Chondrocyte (in vitro differentiated cells): ENCODE data around the gene RHOD. TPM values are rescaled to one million over a fixed set of nuclear protein-coding genes. Genes with fewer than 3 reads are reported as not detected.
A peak's percentile ranks its signal among the peaks of the same experiment; 100 is the strongest.

Source experiments
- DNase-seq: peaks from one replicate; pipeline ENCODE4 v3.0.0; 2021; ENCODE audit warnings: mixed read lengths, low spot score
- H3K27ac Mint-ChIP-seq: one replicate; pipeline ENCODE4 v1.8.0; 2021; ENCODE audit warnings: mild to moderate bottlenecking, moderate library complexity, mixed read lengths; ENCODE audit not compliant: unreplicated experiment
- H3K27me3 Mint-ChIP-seq: 2 replicates; pipeline ENCODE4 v1.8.0; 2021; ENCODE audit warnings: low read depth, mixed read lengths
- H3K36me3 Mint-ChIP-seq: 2 replicates; pipeline ENCODE4 v1.8.0; 2021; ENCODE audit warnings: low read depth, mixed read lengths
- H3K4me1 Mint-ChIP-seq: 2 replicates; pipeline ENCODE4 v1.8.0; 2021; ENCODE audit warnings: low read depth, mild to moderate bottlenecking, mixed read lengths
- H3K4me3 Mint-ChIP-seq: one replicate; pipeline ENCODE4 v1.8.0; 2021; ENCODE audit warnings: mild to moderate bottlenecking, moderate library complexity, mixed read lengths; ENCODE audit not compliant: unreplicated experiment
- H3K9me3 Mint-ChIP-seq: 2 replicates; pipeline ENCODE4 v1.8.0; 2021; ENCODE audit warnings: low read depth, mixed read lengths
- CTCF ChIP-seq: fragments of 200-600 bp; sonication (generic); IDR thresholded peaks from 2 replicates; pipeline ENCODE4 v1.5.0; 2021; ENCODE audit warnings: antibody characterized with exemption, mild to moderate bottlenecking, moderate library complexity
- total RNA-seq: library from RNA; stranded (reverse); gene quantifications from 3 replicates; pipeline ENCODE4 v1.2.1, GENCODE V29; 2021

The RHOD gene
- total RNA-seq, 1 donor from 2014 or later = 26.0 TPM

- no peak for DNase-seq
- no peak for TF ChIP-seq CTCF
- H3K27me3 Mint-ChIP-seq = no peaks in the 10 kb centered on the region
- H3K4me1 Mint-ChIP-seq = peaks cover 28% of the 10 kb centered on the region
- H3K4me3 Mint-ChIP-seq = no peak overlapping the region
- H3K36me3 Mint-ChIP-seq = peaks cover 3% of the 10 kb centered on the region
- H3K27ac Mint-ChIP-seq = peak overlapping the region; percentile 45
- H3K9me3 Mint-ChIP-seq = no peaks in the 10 kb centered on the region
These were observed 12.9 kb upstream of the RHOD start for GRCh38 chr11:67043572-67044349.

GRCh38 chr11:67044496-67044895 lies 12.2 kb upstream of the RHOD start:
- peak overlapping the region; percentile 49 for H3K27ac Mint-ChIP-seq
- no peak for TF ChIP-seq CTCF
- H3K9me3 Mint-ChIP-seq = no peaks in the 10 kb centered on the region
- peaks cover 3% of the 10 kb centered on the region for H3K36me3 Mint-ChIP-seq
- H3K4me3 Mint-ChIP-seq = no peak overlapping the region
- H3K4me1 Mint-ChIP-seq = peaks cover 28% of the 10 kb centered on the region
- DNase-seq = no peak
- no peaks in the 10 kb centered on the region for H3K27me3 Mint-ChIP-seq

- DNase-seq = no peak
- Mint-ChIP-seq H3K27ac (peak overlapping the region; percentile 89), H3K36me3 (peaks cover 3% of the 10 kb centered on the region), H3K27me3 (no peaks in the 10 kb centered on the region), H3K4me1 (peaks cover 28% of the 10 kb centered on the region), H3K4me3 (peak overlapping the region; percentile 21), H3K9me3 (no peaks in the 10 kb centered on the region)
- peak; percentile 27 for TF ChIP-seq CTCF
These were observed 11.3 kb upstream of the RHOD start for GRCh38 chr11:67045314-67045713.

- H3K4me1 Mint-ChIP-seq = peaks cover 20% of the 10 kb centered on the region
- no peak for DNase-seq
- H3K27ac Mint-ChIP-seq = no peak overlapping the region
- H3K27me3 Mint-ChIP-seq = no peaks in the 10 kb centered on the region
- peaks cover 3% of the 10 kb centered on the region for H3K36me3 Mint-ChIP-seq
- no peak for TF ChIP-seq CTCF
- no peaks in the 10 kb centered on the region for H3K9me3 Mint-ChIP-seq
- no peak overlapping the region for H3K4me3 Mint-ChIP-seq
These were observed 8.0 kb upstream of the RHOD start for GRCh38 chr11:67048515-67049130.

- H3K4me3 Mint-ChIP-seq = no peak overlapping the region
- H3K27me3 Mint-ChIP-seq = no peaks in the 10 kb centered on the region
- no peak for DNase-seq
- H3K9me3 Mint-ChIP-seq = no peaks in the 10 kb centered on the region
- H3K36me3 Mint-ChIP-seq = peaks cover 3% of the 10 kb centered on the region
- TF ChIP-seq CTCF = no peak
- peaks cover 18% of the 10 kb centered on the region for H3K4me1 Mint-ChIP-seq
- H3K27ac Mint-ChIP-seq = no peak overlapping the region
These were observed 6.5 kb upstream of the RHOD start for GRCh38 chr11:67050139-67050538.
